Measurements from ENCODE around the gene DNM3. TPM values are rescaled to one million over a fixed set of nuclear protein-coding genes. Genes with fewer than 3 reads are reported as not detected.

DNM3 gene
- total and polyA plus RNA-seq, 9 of the 15 experiments (the other 6 are each of a cell fraction or from before 2014, with no cell fraction given), result 0.08 to 0.36 (median 0.22) TPM; not detected in 1

DNA sequence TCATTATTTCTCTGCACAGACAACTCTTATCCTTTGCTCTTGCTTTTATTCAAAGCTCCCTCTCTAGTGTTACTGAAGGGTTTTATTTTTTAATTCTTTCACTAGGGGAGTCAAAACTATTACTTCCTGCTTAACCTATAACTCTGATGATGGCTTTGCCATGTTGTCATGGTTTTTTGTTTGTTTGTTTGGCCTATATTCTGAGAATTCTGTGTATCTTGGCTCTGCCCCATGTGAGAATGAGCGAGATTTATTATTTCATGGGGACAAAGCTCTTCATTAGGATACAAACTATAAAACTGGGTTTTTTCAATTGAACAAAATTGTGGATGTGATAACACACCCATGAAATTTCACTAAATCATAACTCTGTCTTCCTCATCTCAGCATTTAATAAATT is 388.6 kb downstream of the DNM3 start (continued):
- TF ChIP-seq, protein P1, sequence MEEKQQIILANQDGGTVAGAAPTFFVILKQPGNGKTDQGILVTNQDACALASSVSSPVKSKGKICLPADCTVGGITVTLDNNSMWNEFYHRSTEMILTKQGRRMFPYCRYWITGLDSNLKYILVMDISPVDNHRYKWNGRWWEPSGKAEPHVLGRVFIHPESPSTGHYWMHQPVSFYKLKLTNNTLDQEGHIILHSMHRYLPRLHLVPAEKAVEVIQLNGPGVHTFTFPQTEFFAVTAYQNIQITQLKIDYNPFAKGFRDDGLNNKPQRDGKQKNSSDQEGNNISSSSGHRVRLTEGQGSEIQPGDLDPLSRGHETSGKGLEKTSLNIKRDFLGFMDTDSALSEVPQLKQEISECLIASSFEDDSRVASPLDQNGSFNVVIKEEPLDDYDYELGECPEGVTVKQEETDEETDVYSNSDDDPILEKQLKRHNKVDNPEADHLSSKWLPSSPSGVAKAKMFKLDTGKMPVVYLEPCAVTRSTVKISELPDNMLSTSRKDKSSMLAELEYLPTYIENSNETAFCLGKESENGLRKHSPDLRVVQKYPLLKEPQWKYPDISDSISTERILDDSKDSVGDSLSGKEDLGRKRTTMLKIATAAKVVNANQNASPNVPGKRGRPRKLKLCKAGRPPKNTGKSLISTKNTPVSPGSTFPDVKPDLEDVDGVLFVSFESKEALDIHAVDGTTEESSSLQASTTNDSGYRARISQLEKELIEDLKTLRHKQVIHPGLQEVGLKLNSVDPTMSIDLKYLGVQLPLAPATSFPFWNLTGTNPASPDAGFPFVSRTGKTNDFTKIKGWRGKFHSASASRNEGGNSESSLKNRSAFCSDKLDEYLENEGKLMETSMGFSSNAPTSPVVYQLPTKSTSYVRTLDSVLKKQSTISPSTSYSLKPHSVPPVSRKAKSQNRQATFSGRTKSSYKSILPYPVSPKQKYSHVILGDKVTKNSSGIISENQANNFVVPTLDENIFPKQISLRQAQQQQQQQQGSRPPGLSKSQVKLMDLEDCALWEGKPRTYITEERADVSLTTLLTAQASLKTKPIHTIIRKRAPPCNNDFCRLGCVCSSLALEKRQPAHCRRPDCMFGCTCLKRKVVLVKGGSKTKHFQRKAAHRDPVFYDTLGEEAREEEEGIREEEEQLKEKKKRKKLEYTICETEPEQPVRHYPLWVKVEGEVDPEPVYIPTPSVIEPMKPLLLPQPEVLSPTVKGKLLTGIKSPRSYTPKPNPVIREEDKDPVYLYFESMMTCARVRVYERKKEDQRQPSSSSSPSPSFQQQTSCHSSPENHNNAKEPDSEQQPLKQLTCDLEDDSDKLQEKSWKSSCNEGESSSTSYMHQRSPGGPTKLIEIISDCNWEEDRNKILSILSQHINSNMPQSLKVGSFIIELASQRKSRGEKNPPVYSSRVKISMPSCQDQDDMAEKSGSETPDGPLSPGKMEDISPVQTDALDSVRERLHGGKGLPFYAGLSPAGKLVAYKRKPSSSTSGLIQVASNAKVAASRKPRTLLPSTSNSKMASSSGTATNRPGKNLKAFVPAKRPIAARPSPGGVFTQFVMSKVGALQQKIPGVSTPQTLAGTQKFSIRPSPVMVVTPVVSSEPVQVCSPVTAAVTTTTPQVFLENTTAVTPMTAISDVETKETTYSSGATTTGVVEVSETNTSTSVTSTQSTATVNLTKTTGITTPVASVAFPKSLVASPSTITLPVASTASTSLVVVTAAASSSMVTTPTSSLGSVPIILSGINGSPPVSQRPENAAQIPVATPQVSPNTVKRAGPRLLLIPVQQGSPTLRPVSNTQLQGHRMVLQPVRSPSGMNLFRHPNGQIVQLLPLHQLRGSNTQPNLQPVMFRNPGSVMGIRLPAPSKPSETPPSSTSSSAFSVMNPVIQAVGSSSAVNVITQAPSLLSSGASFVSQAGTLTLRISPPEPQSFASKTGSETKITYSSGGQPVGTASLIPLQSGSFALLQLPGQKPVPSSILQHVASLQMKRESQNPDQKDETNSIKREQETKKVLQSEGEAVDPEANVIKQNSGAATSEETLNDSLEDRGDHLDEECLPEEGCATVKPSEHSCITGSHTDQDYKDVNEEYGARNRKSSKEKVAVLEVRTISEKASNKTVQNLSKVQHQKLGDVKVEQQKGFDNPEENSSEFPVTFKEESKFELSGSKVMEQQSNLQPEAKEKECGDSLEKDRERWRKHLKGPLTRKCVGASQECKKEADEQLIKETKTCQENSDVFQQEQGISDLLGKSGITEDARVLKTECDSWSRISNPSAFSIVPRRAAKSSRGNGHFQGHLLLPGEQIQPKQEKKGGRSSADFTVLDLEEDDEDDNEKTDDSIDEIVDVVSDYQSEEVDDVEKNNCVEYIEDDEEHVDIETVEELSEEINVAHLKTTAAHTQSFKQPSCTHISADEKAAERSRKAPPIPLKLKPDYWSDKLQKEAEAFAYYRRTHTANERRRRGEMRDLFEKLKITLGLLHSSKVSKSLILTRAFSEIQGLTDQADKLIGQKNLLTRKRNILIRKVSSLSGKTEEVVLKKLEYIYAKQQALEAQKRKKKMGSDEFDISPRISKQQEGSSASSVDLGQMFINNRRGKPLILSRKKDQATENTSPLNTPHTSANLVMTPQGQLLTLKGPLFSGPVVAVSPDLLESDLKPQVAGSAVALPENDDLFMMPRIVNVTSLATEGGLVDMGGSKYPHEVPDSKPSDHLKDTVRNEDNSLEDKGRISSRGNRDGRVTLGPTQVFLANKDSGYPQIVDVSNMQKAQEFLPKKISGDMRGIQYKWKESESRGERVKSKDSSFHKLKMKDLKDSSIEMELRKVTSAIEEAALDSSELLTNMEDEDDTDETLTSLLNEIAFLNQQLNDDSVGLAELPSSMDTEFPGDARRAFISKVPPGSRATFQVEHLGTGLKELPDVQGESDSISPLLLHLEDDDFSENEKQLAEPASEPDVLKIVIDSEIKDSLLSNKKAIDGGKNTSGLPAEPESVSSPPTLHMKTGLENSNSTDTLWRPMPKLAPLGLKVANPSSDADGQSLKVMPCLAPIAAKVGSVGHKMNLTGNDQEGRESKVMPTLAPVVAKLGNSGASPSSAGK (IDR thresholded peaks at IDR 0.05), result no peak
- no peak for TF ChIP-seq ZNF12 (CRISPR knock-in tag; IDR thresholded peaks at IDR 0.05)
